K562 (cell line): ENCODE results near the gene DCAF12. TPM values are rescaled to one million over a fixed set of nuclear protein-coding genes. Genes with fewer than 3 reads are reported as not detected.
A peak's percentile ranks its signal among the peaks of the same experiment; 100 is the strongest.

Source experiments
- ATAC-seq: fragments of 200-7000 bp; cut with Tn5 transposase; 3 replicates; pipeline ENCODE4 v1.9.1; 2020; ENCODE audit warnings: moderate library complexity
- BruUV-seq: library from RNA; stranded (reverse); fragments of 400-500 nt; replicated peaks from 2 replicates; lab custom pipeline; 2021; lab: Mats Ljungman, UMichigan
- CTCF ChIA-PET: fragments of 300-600 bp; formaldehyde crosslinking; extraction: SDS; loops from one replicate; lab custom pipeline; 2021; ENCODE audit warnings: low intra/inter-chr PET ratio; lab: Yijun Ruan, JAX
- POLR2A ChIA-PET: fragments of 300-600, 350-650 bp; sonication (Branson Sonifier 250); formaldehyde crosslinking; extraction: SDS; loops from one replicate; lab custom pipeline; 2021; ENCODE audit warnings: antibody characterized with exemption, inconsistent platforms; lab: Yijun Ruan, JAX
- DNase-seq, 4 experiments: peaks; one replicate each; pipeline versions ENCODE4 v3.0.0 to v3.0.0-alpha.2; 2011 to 2018; ENCODE audit warnings: low spot score in 3 of 4, mixed read lengths in 3 of 4; ENCODE audit errors: extremely low read depth in 1 of 4
- FAIRE-seq: peaks from 2 replicates; lab custom pipeline; 2011; peaks lifted over from hg19 to GRCh38; lab: Jason Lieb, UNC
- H2AFZ ChIP-seq: 2 replicates; pipeline ENCODE4 v1.6.0; 2011; ENCODE audit warnings: low read depth, low read length, control low read depth, inconsistent platforms
- H3K27ac ChIP-seq: fragments of 200-600 bp; 3 replicates; pipeline ENCODE4 v1.8.0; 2011; ENCODE audit warnings: low read depth, mild to moderate bottlenecking, control low read depth, inconsistent platforms, low read length, moderate library complexity, mixed read lengths; ENCODE audit errors: extremely low read depth
- H3K27me3 ChIP-seq, 2 experiments: fragments of 300-600 bp in 1 of 2; 2 replicates in 1 of 2; 3 replicates in 1 of 2; pipeline versions ENCODE4 v1.6.0 to v1.8.0; 2011; ENCODE audit warnings: inconsistent platforms in 2 of 2, low read length in 2 of 2, mild to moderate bottlenecking in 1 of 2, mixed read lengths in 1 of 2, moderate library complexity in 1 of 2; ENCODE audit not compliant: control insufficient read depth in 2 of 2, insufficient read depth in 2 of 2
- H3K36me3 ChIP-seq: fragments of 300-600 bp; 3 replicates; pipeline ENCODE4 v1.8.0; 2011; ENCODE audit warnings: mild to moderate bottlenecking, low read length, inconsistent platforms; ENCODE audit not compliant: control insufficient read depth, insufficient read depth
- H3K4me1 ChIP-seq, 2 experiments: fragments of 200-600 bp in 1 of 2; replicated peaks in 1 of 2; 2 replicates in 1 of 2; 3 replicates in 1 of 2; pipeline versions ENCODE4 v1.5.1 to v1.8.0; 2011; ENCODE audit warnings: inconsistent platforms in 2 of 2, low read length in 2 of 2, mild to moderate bottlenecking in 1 of 2, mixed read lengths in 1 of 2, moderate library complexity in 1 of 2; ENCODE audit not compliant: control insufficient read depth in 2 of 2, insufficient read depth in 2 of 2
- H3K4me2 ChIP-seq: 2 replicates; pipeline ENCODE4 v1.6.1; 2011; ENCODE audit warnings: low read length, control low read depth, inconsistent platforms, mixed read lengths; ENCODE audit not compliant: insufficient read depth
- H3K4me3 ChIP-seq: fragments of 200-600 bp; sonication (generic), shearing (Covaris generic); 2 replicates; pipeline ENCODE4 v1.5.1; 2016; ENCODE audit warnings: control low read depth, inconsistent platforms
- H3K79me2 ChIP-seq: fragments of 200-600 bp; 3 replicates; pipeline ENCODE4 v1.8.0; 2011; ENCODE audit warnings: low read length, inconsistent platforms; ENCODE audit not compliant: control insufficient read depth, insufficient read depth
- H3K9ac ChIP-seq, 2 experiments: 2 replicates each; pipeline versions ENCODE4 v1.6.0 to v1.6.1; 2011; ENCODE audit warnings: low read depth in 2 of 2, low read length in 2 of 2, control low read depth in 1 of 2, inconsistent platforms in 1 of 2, mild to moderate bottlenecking in 1 of 2, mixed read lengths in 1 of 2; ENCODE audit not compliant: insufficient read depth in 1 of 2
- H3K9me1 ChIP-seq: one replicate; pipeline ENCODE4 v1.6.0; 2011; ENCODE audit warnings: inconsistent platforms, mild to moderate bottlenecking, low read length, moderate library complexity; ENCODE audit not compliant: control insufficient read depth, insufficient read depth
- H3K9me3 ChIP-seq: replicated peaks from 2 replicates; pipeline ENCODE4 v1.5.1; 2011; ENCODE audit warnings: low read depth, low read length, inconsistent platforms; ENCODE audit not compliant: control insufficient read depth, insufficient read depth
- H4K20me1 ChIP-seq: replicated peaks from 2 replicates; pipeline ENCODE4 v1.6.1; 2011; ENCODE audit warnings: low read length, inconsistent platforms, mixed read lengths; ENCODE audit not compliant: control insufficient read depth, insufficient read depth
- C11orf30 ChIP-seq: fragments of 450-650 bp; IDR thresholded peaks from 2 replicates; pipeline ENCODE4 v1.6.1; 2016; ENCODE audit warnings: low read depth, mild to moderate bottlenecking
- CHCHD3 ChIP-seq: fragments of 250-450 bp; sonication (Bioruptor Pico); IDR thresholded peaks from 2 replicates; pipeline ENCODE4 v2.1.2; 2022; ENCODE audit warnings: mild to moderate bottlenecking
- CXXC5 ChIP-seq: fragments of 250-450 bp; sonication (Bioruptor Pico); IDR thresholded peaks from 2 replicates; pipeline ENCODE4 v1.8.0; 2022; ENCODE audit warnings: inconsistent platforms, mild to moderate bottlenecking, moderate library complexity
- HDAC3 ChIP-seq: fragments of 450-650 bp; IDR thresholded peaks from 2 replicates; pipeline ENCODE4 v1.6.1; 2018; ENCODE audit warnings: borderline replicate concordance, mild to moderate bottlenecking, moderate library complexity; ENCODE audit not compliant: partially characterized antibody
- HMG20A ChIP-seq: fragments of 450-650 bp; formaldehyde crosslinking; conservative IDR thresholded peaks from 2 replicates; pipeline ENCODE4 v1.4.0; 2020; ENCODE audit warnings: mild to moderate bottlenecking, mixed read lengths
- HNRNPK ChIP-seq: fragments of 200-400 bp; formaldehyde crosslinking; IDR thresholded peaks from one replicate; pipeline ENCODE4 v1.6.1; 2018; ENCODE audit warnings: mild to moderate bottlenecking, low read depth, low read length; ENCODE audit not compliant: poor library complexity, severe bottlenecking
- IFI16 ChIP-seq: fragments of 250-450 bp; sonication (Bioruptor Pico); IDR thresholded peaks from 2 replicates; pipeline ENCODE4 v2.1.2; 2022; ENCODE audit warnings: mild to moderate bottlenecking, inconsistent platforms
- JUN ChIP-seq, 2 experiments: sonication (generic) in 1 of 2; formaldehyde crosslinking in 1 of 2; IDR thresholded peaks; 2 replicates each; pipeline versions ENCODE4 v1.6.1 to v1.8.0; 2012 to 2022; ENCODE audit warnings: borderline replicate concordance in 2 of 2, mild to moderate bottlenecking in 2 of 2, improper control_type of control experiment in 1 of 2, low read depth in 1 of 2, low read length in 1 of 2, missing genetic modification reagents in 1 of 2
- KDM4B ChIP-seq, 2 experiments: fragments of 450-650 bp in 1 of 2; sonication (generic) in 1 of 2; IDR thresholded peaks; 2 replicates each; pipeline ENCODE4 v1.6.1; 2016 to 2017; ENCODE audit warnings: borderline replicate concordance in 2 of 2, antibody characterized with exemption in 1 of 2, low read depth in 1 of 2, mild to moderate bottlenecking in 1 of 2
- NR4A1 ChIP-seq, 2 experiments: fragments of 250-450 bp in 1 of 2; fragments of 450-650 bp in 1 of 2; sonication (Bioruptor Pico) in 1 of 2; IDR thresholded peaks; 2 replicates each; pipeline versions ENCODE4 v1.4.0 to v1.6.1; 2016 to 2020; ENCODE audit warnings: mild to moderate bottlenecking in 2 of 2, missing compliant biosample characterization in 1 of 2, missing genetic modification characterization in 1 of 2, moderate library complexity in 1 of 2
- SMAD3 ChIP-seq: fragments of 450-650 bp; formaldehyde crosslinking; conservative IDR thresholded peaks from 2 replicates; pipeline ENCODE4 v1.4.0; 2020; ENCODE audit warnings: mild to moderate bottlenecking
- ZNF175 ChIP-seq: fragments of 200-800 bp; sonication (Bioruptor generic); IDR thresholded peaks from 2 replicates; pipeline ENCODE4 v1.6.1; 2016; ENCODE audit warnings: low read depth, mild to moderate bottlenecking, missing genetic modification characterization, missing compliant biosample characterization
- ZNF311 ChIP-seq: fragments of 250-450 bp; sonication (Bioruptor Pico); IDR thresholded peaks from 2 replicates; pipeline ENCODE4 v1.4.0; 2020; ENCODE audit warnings: mild to moderate bottlenecking, moderate library complexity
- ZNF589 ChIP-seq: fragments of 200-800 bp; sonication (Bioruptor generic); IDR thresholded peaks from 2 replicates; pipeline ENCODE4 v1.6.1; 2016; ENCODE audit warnings: low read depth, missing genetic modification characterization, missing compliant biosample characterization
- ZNF695 ChIP-seq: fragments of 450-650 bp; formaldehyde crosslinking; IDR thresholded peaks from 2 replicates; pipeline ENCODE4 v1.4.0; 2020; ENCODE audit warnings: mild to moderate bottlenecking, moderate library complexity
- WGBS: fragments of 100-300 bp; shearing (Covaris generic); methylation state at CpG from one replicate; pipeline ENCODE4 v1.1.6; 2016; ENCODE audit warnings: low coverage, mixed read lengths; ENCODE audit not compliant: insufficient coverage; ENCODE audit errors: missing lambda C conversion rate; 5-methylcytosine and 5-hydroxymethylcytosine counted together
- in situ Hi-C: fragments of 300-500 bp; cut with MboI; formaldehyde crosslinking; loops from 4 replicates; pipeline ENCODE4 v1.15.0; 2018; ENCODE audit warnings: inconsistent platforms, mixed read lengths
- intact Hi-C: fragments of 100-400 bp; cut with micrococcal nuclease; formaldehyde crosslinking; loops from 2 replicates; pipeline ENCODE4 v1.14.2; 2022
- polyA plus RNA-seq, 8 experiments: library from polyadenylated mRNA; depleted of rRNA in 4 of 8; stranded (reverse) in 5 of 8; unstranded in 3 of 8; fragments of >200 nt; fragmentation: Nextera tagmentation in 2 of 8; fragmentation: Illumina TruSeq in 1 of 8; extraction: Ambion mirVana in 2 of 8; extraction: Trizol in 1 of 8; gene quantifications; 2 replicates each; pipeline versions ENCODE4 v1.2.1 to v1.2.3, GENCODE V29; 2011 to 2014; ENCODE audit warnings: inconsistent platforms in 1 of 8, missing spikeins in 1 of 8
- total RNA-seq, 7 experiments: library from RNA; depleted of rRNA in 6 of 7; stranded (reverse); fragments of >200 nt in 6 of 7; fragmentation: Illumina TruSeq in 2 of 7; extraction: Trizol in 2 of 7; gene quantifications; 2 replicates each; pipeline versions ENCODE4 v1.2.1 to v1.2.3, GENCODE V29; 2011 to 2021; ENCODE audit warnings: low replicate concordance in 1 of 7
- TF ChIP-seq, protein P1 (sequence below): fragments of 250-450 bp; sonication (Bioruptor Pico); IDR thresholded peaks from 2 replicates; pipeline ENCODE4 v1.8.0; 2022; ENCODE audit warnings: moderate library complexity, mild to moderate bottlenecking, inconsistent platforms
- TF ChIP-seq, protein P2 (sequence below): sonication (generic); formaldehyde crosslinking; IDR thresholded peaks from 2 replicates; pipeline ENCODE4 v1.8.1; 2023; ENCODE audit warnings: mild to moderate bottlenecking, missing genetic modification reagents
- TF ChIP-seq, protein P3 (sequence below): fragments of 250-450 bp; sonication (Bioruptor Pico); IDR thresholded peaks from 2 replicates; pipeline ENCODE4 v1.5.0; 2021; ENCODE audit warnings: mild to moderate bottlenecking, borderline replicate concordance

The DCAF12 gene
- total and polyA plus RNA-seq, 9 of the 15 experiments (the other 6 are each of a cell fraction or from before 2014, with no cell fraction given): 10.9 to 59.6 (median 30.8) TPM

DNA sequence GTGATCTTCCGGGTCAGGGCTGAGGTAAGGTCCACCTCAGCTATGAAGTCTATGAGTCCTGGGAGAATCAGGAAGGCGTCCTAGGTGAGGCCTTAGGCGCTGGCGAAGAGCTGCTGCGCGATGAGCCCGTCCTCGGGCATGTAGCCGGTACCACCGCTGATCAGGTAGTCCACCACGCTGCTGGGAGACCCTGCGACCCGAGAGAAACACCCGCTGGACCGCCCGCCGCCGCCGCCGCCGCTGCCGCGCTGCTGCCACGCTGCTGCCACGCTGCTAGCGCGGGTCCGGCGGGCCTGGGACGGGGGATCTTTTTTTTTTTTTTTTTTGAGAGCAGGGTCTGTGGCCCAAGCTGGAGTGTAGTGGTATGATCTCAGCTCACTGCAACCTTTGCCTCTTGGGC lies 8.0 kb upstream of the DCAF12 start:
- Histone ChIP-seq H3K27me3 (no peaks in the 10 kb centered on the region), H4K20me1 (no peaks in the 10 kb centered on the region), H3K36me3 (no peaks in the 10 kb centered on the region), H3K4me2 (no peak overlapping the region), H3K27ac (no peak overlapping the region; the same call in 2 of the 3 replicates), H2AFZ (no peak overlapping the region), H3K9ac (0 out of 4 replicates have a peak overlapping the region, but pooled peaks of 1 of the 2 experiments have one; percentile 45), H3K79me2 (no peaks in the 10 kb centered on the region), H3K9me3 (no peaks in the 10 kb centered on the region), H3K4me3 (no peak overlapping the region), H3K9me1 (no peaks in the 10 kb centered on the region), H3K4me1 (peaks cover 14 to 32% of the 10 kb centered on the region in 2 experiments; a peak in 4 of 5 replicates)
- BruUV-seq: no TSS peak
- TF ChIP-seq ZNF175 (CRISPR knock-in tag) (no peak), JUN (IDR thresholded peaks at IDR 0.05; ENCODE audit: borderline replicate concordance, low read depth, low read length) (no peak), JUN (CRISPR knock-in tag; IDR thresholded peaks at IDR 0.05; ENCODE audit: borderline replicate concordance) (no peak), C11orf30 (no peak), ZNF311 (CRISPR knock-in tag) (no peak), NR4A1 (CRISPR knock-in tag; IDR thresholded peaks at IDR 0.05) (no peak), NR4A1 (tag; IDR thresholded peaks at IDR 0.05) (no peak), SMAD3 (CRISPR knock-in tag) (no peak), CXXC5 (CRISPR knock-in tag) (no peak), HNRNPK (no peak), HMG20A (CRISPR knock-in tag) (no peak), IFI16 (CRISPR knock-in tag) (no peak), KDM4B (IDR thresholded peaks at IDR 0.05; ENCODE audit: borderline replicate concordance in 2 of 2, low read depth in 1 of 2) (no peak), ZNF695 (no peak), ZNF589 (no peak), CHCHD3 (CRISPR knock-in tag) (no peak), HDAC3 (no peak)
- TF ChIP-seq, protein P1, sequence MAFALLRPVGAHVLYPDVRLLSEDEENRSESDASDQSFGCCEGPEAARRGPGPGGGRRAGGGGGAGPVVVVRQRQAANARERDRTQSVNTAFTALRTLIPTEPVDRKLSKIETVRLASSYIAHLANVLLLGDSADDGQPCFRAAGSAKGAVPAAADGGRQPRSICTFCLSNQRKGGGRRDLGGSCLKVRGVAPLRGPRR (CRISPR knock-in tag): no peak
- TF ChIP-seq, protein P2, sequence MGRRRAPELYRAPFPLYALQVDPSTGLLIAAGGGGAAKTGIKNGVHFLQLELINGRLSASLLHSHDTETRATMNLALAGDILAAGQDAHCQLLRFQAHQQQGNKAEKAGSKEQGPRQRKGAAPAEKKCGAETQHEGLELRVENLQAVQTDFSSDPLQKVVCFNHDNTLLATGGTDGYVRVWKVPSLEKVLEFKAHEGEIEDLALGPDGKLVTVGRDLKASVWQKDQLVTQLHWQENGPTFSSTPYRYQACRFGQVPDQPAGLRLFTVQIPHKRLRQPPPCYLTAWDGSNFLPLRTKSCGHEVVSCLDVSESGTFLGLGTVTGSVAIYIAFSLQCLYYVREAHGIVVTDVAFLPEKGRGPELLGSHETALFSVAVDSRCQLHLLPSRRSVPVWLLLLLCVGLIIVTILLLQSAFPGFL (CRISPR knock-in tag): no peak
- TF ChIP-seq, protein P3, sequence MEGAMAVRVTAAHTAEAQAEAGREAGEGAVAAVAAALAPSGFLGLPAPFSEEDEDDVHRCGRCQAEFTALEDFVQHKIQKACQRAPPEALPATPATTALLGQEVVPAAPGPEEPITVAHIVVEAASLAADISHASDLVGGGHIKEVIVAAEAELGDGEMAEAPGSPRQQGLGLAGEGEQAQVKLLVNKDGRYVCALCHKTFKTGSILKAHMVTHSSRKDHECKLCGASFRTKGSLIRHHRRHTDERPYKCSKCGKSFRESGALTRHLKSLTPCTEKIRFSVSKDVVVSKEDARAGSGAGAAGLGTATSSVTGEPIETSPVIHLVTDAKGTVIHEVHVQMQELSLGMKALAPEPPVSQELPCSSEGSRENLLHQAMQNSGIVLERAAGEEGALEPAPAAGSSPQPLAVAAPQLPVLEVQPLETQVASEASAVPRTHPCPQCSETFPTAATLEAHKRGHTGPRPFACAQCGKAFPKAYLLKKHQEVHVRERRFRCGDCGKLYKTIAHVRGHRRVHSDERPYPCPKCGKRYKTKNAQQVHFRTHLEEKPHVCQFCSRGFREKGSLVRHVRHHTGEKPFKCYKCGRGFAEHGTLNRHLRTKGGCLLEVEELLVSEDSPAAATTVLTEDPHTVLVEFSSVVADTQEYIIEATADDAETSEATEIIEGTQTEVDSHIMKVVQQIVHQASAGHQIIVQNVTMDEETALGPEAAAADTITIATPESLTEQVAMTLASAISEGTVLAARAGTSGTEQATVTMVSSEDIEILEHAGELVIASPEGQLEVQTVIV: no peak
- in situ Hi-C loops: no loop called here
- no CpG with 5 or more reads among the region's 30 CpGs for WGBS
- CTCF ChIA-PET: interaction anchor here (0.6 kb wide), 1 partner anchor 16 kb away, joined by 3 read pairs; no protein-coding TSS in a partner anchor
- no peak for DNase-seq
- no peak for ATAC-seq
- POLR2A ChIA-PET: interaction anchor here (1.2 kb wide), 1 partner anchor 10 kb away, joined by 4 read pairs; no protein-coding TSS in a partner anchor
- no peak for FAIRE-seq
- intact Hi-C loops: no loop called here
